GM19467 (cell line): ENCODE measurements around the gene HTATIP2.
"Not testable (repeated sequence)": the region's sequence is repeated elsewhere in the genome, so short reads cannot be mapped to it uniquely, and the experiment has no call there.

Source experiments
- ATAC-seq: cut with Tn5 transposase; IDR thresholded peaks from one replicate; pipeline ENCODE4 v1.9.1; 2021; ENCODE audit warnings: mild to moderate bottlenecking, moderate library complexity; ENCODE audit not compliant: unreplicated experiment

The HTATIP2 gene

GRCh38 chr11:20363500-20364340, at the start of gene HTATIP2:
Gene HTATIP2 (plus strand): TSS chr11:20363714. CDS start chr11:20364238, 524 bp downstream.
- ATAC-seq, result peak; percentile 97

GRCh38 chr11:20315800-20316199, 47.7 kb upstream of the HTATIP2 start:
- no peak for ATAC-seq

GRCh38 chr11:20321177-20321576, 42.3 kb upstream of the HTATIP2 start:
- no peak for ATAC-seq

GRCh38 chr11:20327377-20327935, 36.1 kb upstream of the HTATIP2 start:
- no peak for ATAC-seq

GRCh38 chr11:20336056-20336455, 27.5 kb upstream of the HTATIP2 start:
- no peak for ATAC-seq

DNA sequence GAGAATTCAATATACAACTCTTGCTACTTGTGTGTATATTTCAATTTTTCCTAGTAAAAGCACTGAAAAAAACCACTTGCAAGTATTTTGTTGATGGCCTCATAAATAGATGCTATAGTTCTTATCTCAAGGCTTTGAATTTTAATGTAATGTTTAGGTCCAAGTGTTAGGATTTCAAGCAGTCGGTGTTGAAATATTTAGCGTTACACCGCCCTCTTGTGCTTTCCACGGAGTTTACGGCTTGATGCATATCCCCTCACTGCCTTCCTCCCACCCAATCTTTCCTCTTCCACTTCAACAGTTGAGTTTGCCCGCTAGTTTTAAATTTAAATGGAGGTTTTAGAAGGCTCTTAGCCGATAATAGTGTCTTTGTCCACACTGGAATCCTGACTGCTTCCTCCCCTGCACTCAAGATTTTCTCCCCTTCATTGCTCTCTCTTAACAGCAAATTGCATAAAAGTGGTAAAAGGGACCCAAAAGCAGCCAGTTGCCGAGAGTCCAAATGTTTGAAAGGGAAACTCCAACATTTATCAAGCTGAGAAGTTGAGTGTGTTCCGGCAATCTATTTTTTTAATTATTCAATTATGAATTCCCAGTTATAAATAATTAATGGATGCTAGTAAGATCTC, 25.9 kb upstream of the HTATIP2 start:
- ATAC-seq, result no peak

- no peak for ATAC-seq
Observed at GRCh38 chr11:20342347-20343141, 21.0 kb upstream of the HTATIP2 start.

- no peak for ATAC-seq
Observed at GRCh38 chr11:20351136-20351535, 12.4 kb upstream of the HTATIP2 start.

- ATAC-seq, result no peak
Observed at GRCh38 chr11:20351751-20352262, 11.7 kb upstream of the HTATIP2 start.

- ATAC-seq, result no peak
Observed at GRCh38 chr11:20353829-20354434, 9.6 kb upstream of the HTATIP2 start.

GRCh38 chr11:20355221-20356219, 8.0 kb upstream of the HTATIP2 start:
- peak; percentile 87 for ATAC-seq

DNA sequence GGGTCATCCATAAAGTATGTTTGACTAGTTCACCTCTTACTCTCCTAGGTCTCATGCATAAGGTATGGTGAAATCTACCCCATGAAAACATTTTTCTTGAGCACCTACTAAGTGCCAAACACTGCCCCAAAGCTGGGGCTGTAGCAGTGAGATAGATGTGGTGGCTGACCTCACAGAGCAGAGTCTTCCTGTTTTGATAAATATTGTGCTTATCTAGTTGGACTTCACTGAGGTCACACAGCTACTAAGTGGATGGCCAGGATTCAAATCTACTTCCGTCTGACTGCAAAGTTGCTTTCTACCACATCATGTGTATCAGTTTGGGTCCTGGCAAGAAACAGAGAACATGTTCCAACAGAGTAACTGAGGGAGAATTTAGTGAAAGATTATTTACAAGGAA, 6.4 kb upstream of the HTATIP2 start:
- ATAC-seq, result no peak

GRCh38 chr11:20360650-20361049, 2.9 kb upstream of the HTATIP2 start:
- ATAC-seq, result no peak

GRCh38 chr11:20362481-20362880, 1.0 kb upstream of the HTATIP2 start:
- ATAC-seq, result no peak

GRCh38 chr11:20363149-20363499, 390 bp upstream of the HTATIP2 start:
- ATAC-seq, result no peak

- ATAC-seq, result no peak
Observed at GRCh38 chr11:20364341-20364792, 853 bp downstream of the HTATIP2 start.

GRCh38 chr11:20365465-20365864, 2.0 kb downstream of the HTATIP2 start:
- ATAC-seq, result not testable (repeated sequence)

DNA sequence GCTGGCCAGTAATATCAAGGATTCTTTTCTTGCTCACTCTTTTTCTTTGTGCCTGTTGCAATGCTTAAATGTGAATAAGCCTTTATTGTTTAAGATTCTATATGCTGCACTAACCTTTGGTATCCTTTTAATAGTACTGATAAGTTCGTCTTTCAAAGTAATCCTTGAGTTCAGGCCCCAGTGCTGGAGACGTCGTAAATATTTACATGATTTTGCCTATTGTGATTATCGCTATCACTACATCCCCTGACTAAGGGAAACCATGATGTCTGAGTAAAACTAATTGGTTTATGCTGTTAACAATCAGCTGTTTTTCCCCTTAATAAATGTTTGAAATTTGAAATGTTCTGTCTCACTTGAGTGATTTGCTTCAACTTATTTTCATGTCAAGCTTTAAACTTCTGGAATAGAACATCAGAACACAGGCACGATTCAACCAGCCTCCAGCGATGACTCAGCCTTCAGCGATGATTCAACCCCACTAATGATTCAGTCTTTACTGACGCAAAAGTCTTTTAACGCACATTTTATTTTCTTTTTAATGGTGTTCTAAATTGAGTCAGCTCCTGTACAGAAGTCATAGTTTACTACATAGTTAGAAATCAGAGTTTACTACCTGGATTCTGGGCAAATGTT, 3.9 kb downstream of the HTATIP2 start:
- no peak for ATAC-seq

GRCh38 chr11:20368438-20368837, 4.9 kb downstream of the HTATIP2 start:
- no peak for ATAC-seq
